Stimulated activated CD4-positive, alpha-beta T cell treated with anti-CD3 and anti-CD28 coated beads, TNF-alpha, amount 100 ng/mL, for 24 hours (primary cell): ENCODE measurements around the gene GFY.

ENCODE experiments used
- DNase-seq, 3 experiments: peaks; one replicate each; pipeline ENCODE4 v3.0.0-alpha.2; 2020; ENCODE audit warnings: low read depth in 3 of 3

Gene GFY

DNA sequence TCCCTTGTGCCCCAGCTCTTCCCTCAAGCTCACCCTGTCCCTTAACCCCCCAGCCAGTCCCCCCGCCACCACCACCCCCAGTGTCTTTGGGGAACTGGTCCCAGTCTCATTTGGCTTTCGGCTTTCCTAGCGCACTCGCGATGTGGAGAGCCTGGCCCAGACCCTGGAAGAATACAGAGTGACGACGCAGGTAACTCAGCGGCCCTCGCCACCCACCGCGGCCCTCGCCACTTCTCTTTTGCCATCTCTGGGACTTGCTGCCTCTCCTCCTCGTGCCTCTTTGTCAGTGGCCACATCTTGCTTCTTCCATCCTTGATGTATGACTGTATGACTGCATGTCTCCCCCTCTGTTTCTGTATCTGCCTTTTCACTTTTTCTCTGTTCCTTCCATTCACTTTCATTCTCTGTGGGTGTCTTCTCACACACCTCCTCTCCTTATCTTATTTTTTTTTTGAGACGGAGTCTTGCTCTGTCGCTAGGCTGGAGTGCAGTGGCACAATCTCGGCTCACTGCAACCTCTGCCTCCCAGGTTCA, 17.6 kb upstream of the GFY start:
- DNase-seq: no peak

DNA sequence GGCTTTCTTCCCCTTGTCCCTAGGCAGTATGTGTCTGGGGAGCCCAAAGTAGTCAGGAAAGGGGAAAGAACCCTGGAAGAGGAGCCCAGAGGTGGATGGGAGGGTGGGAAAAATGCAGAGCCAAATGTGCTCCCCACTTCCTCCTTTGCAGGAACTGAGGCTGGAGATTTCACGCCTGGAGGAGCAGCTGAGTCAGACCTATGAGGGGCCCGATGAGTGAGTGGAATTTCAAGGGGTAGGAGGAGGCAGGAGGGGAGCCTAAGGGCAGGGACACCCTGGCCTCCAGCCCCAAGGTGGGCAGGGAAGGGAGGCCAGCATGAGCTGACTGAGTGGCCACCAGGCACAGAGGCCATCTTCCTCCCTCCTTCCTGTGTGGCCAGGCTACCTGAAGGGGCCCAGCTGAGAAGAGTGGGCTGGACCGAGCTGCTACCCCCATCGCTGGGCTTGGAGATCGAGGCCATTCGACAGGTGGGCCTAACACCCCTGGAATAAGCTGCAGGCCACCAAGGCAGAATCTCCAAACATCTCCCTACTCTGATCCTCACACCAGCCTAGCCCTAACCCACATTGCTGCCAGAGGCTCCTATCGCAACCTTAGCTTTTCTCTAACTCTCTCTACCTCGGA, 16.3 kb upstream of the GFY start:
- no peak for DNase-seq

DNA sequence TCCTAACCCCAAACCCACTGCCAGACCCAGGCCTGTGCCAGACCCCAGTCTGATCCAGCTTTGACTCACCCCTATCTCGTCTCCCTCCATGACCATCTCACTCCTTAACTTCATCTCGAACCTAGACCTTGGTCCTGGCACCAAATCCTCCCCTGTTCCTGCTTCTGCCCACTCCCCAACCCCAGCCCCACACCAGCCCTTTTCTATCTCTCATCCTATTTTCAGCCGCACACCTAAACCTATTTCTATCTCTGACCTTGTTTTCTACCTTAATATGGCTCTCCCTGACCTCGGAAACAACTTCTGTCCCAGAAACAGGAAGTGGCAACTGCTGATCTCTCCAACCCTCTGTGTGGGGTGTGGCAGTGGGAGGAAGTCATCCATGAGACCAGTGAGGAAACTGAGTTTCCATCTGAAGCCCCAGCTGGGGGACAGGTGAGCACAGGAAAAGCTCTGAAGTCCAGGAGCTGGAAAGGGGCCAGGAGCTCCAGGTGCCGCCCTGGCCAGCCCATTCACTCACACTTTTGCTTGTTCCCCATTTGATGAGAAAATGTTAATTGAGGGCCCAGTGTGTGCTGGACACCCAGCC, 15.7 kb upstream of the GFY start:
- no peak for DNase-seq

DNA sequence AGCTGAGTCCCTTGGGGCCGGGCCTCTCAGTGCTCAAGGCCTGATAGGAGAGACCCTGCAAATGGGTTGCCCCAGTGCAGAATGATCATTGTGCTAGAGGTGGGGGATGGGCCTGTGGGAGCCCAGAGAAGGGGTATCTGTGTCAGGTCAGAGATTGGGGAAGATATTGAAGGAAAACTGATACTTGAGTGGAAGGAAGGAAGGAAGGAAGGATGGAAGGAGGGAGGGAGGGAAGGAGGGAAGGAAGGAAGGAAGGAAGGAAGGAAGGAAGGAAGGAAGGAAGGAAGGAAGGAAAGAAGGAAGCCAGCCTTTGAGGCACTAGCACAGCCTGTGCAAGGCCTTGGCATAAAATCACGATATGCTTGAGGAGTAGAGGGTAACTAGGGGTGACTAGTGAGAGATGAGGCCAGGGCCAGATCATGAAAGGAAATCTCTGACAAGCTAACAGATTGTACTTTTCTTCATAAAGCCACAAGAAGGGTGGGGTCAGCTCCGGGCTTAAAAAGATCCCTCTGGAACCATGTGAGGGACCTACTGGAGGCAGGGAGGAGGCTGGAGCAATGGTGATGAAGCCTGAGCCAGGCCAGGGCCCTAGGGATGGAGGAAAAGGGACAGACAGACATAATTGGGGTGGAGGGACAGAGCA, 13.4 kb upstream of the GFY start:
- no peak for DNase-seq

DNA sequence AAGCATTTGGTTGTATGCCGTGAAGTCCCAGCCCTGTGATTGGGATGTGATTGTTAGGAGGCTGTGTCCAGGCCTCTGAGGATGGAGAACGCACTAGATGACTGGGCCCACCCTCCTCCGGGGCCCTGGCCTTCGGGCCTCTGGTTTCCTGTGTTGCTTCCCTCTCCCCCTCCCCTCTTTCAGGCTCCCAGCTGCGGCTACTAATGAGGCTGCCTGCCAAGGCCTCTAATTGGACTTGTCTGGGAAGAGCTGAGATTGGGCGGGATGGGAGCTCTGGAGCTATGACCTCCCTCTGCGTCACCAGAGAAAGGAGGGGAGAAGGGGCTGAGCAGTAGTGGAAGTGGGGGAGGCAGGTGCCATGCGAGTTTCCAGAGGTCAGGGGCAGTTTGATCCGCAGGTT, 11.8 kb upstream of the GFY start:
- no peak for DNase-seq

DNA sequence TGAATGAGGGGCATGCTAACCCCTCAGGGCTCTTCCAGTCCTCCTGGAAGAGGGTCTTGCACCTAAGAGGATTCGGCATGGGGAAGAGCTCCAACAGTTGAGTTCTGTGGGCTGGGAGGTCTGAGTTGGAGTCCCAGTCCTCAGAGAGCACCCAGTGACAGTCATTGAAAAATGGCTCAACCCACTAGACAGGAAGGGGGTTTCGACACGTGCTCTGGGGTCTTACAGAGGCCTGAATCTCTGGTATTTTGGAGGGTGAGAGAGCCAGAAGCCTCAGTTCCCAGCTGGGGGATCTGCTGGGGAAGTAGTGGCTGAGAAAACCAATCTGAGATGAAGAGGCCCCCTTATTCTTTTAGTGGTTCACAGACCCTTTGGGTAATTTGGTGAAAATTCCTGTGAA, 10.9 kb upstream of the GFY start:
- DNase-seq: no peak

DNA sequence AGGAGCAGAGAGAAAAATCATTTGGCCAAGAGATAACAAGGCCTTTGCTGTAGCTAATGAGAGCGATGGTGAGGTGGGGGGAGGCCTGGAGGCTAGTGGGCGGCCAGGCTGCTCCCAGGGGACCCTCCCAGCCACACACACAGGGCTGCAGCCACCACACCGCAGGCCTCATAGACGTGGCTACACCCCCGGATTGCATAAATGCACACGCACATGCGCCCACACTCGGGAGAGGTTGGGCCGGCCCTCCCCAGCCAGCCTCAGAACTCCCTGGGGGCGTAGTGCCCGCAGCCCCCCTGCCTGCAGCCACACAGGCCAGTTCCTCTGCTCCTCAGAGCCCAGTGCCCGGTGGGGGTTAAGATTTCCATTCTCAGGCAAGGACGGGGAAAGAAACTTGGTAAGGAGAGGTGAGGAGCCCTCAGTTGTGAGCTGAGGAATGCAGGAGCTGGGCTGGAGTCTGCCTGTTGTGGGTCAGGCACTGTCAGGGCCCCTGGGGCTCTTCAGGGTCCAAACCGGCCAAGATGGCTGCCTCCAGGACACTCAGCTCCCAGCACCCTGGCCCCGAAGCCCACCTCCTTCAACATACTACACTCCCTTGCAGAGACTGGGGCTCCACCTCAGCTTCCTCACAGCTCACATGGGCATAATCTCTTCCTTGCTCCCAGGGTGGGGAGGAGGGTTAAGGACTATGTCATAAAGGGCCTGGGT, 9.9 kb upstream of the GFY start:
- no peak for DNase-seq

DNA sequence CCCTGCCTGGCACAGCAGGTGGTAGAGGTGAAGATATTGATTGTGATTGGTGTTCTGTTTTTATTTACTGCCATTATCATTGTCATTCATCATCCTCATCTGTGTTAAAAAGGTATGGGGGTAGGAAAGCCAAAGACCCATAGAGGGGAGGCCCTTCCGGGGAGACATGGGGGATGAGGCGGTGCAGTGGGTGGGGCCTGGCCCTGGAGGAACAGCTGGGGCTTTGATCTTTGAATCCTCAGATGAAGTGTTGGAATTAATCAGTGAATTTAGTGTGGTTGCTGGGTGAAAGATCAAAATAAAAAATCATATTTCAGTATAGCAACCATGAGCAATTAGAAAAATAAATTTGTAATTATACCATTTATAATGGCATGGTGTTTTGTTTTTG, 9.4 kb upstream of the GFY start:
- no peak for DNase-seq

DNA sequence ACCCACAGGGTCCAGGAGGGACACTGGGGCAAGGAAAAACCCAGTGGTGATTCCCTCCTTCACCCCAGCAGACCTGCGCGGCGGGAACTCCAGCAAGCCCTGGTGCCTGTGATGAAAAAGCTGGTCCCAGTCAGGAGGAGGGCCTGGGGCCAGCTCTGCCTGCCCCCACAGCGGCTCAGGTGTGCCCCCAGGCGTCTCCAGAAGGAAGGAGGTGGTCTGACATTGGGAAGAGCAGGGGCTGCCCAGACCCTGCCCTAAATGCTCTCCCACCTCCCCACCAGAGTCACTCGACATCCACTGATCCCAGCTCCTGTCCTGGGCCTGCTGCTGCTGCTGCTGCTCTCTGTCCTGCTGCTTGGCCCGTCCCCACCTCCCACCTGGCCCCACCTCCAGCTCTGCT, 8.1 kb upstream of the GFY start:
- no peak for DNase-seq

DNA sequence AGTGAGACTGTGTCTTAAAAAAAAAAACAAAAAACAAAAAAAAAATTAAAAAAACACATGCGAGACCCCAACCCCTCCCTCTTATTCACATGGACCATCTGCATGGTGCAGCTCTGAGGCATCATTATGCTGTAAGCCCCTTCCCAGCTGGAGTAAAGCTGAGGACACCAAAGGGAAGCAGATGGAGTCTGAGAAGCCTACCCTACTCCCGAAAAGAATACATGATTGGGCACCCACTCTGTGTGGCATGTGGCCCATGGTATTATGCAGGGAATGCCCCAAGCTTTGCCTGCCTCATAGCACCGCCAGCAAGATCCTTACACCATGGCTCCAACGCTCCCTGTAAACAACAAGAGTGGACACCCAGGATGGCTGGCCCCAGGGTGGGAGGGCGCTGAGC, 6.7 kb upstream of the GFY start:
- no peak for DNase-seq

DNA sequence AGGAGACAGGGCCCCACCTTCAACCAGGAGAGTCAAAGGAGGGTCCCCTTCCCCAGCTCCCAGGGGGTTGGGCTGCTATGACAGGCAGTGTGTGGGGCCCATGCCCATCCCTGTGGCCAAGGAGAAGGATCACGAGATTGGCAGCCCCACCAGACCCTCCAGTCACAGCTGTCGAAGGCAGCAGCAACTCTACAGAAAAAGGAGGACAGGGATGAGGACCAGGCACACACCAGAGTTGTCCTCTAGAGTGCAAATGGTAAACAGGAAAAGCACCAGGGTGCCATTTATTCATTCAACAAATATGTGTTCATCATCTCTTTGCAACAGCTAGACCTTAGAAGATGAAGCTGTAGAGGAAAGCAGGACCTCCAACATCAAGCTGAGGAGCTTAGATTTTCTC, 6.0 kb upstream of the GFY start:
- DNase-seq: no peak

DNA sequence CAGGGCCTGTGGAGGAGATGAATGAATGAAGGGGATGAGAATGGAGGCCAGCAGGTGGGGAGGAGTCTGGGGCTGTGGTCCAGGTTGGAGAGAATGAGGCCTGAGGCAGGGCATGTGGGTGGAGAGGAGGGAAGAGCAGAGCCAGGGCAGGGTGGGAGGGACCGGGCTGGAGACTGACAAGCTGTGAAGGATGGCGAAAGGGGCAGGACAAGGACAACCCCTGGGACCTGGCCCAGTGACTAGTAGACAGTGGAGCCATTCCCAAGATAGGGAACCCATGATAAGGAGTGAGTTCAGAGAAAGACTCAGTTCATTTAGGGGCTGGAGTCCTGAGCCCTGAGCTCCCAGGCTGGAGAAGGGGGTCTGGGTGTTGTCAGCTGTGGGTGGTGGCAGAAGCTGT, 5.0 kb upstream of the GFY start:
- no peak for DNase-seq

DNA sequence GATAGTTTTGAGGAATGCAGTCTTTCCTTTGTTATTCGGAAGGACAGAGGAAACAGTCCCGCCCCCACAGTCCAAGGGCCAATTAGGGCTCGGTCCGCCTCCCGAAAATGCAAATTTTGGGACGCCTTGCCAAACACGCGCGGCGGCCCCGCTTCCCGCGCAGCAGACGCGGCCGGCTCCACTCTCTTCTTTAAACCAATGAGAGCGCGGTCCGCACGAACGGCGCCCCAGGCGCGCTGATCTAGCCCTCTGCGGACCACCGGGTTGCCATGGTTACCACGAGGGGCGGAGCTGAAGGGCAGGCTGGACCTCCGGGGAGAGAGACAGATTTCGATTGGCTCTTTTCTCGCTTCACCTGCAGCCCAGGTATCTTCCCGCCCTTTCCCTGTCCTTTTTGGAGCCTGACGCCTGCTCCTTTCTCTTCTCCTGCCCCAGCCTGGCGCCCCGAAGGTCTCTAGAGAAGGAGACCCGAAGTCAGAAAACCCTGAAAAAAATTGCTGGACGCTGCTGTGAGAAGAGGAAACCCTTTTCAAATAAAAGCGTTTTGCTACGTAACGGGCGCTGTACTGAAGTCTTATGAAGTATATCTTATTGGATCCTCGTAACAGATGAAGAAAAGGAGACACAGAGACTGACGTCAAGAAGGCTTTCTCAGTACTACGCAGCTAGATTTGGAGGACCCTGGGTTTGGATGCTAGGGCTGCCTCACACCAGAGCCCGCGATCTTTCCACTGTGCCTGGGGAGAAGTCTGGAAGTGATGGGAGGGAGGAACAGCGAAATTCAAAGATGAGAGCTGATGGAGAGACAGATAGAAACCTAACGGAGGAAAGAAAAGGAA, 3.9 kb upstream of the GFY start:
- peak in 2 of 3 experiments; percentile 13 to 55 for DNase-seq

DNA sequence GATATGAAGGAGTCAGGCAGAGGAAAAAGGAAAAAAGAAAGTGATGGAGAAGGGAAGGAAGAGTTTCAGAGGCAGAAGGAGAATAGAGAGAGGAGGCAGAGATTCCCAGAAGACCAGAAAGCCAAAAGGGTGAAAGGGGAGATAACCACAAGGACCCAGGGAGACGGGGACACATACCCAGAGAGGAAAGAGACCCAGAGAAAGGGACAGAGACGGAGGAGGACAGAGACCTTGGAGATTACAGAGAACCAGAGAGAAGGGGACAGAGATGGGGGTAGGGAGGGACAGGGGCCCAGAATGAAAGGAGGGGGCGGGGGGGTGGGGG, 3.3 kb upstream of the GFY start:
- DNase-seq: no peak

DNA sequence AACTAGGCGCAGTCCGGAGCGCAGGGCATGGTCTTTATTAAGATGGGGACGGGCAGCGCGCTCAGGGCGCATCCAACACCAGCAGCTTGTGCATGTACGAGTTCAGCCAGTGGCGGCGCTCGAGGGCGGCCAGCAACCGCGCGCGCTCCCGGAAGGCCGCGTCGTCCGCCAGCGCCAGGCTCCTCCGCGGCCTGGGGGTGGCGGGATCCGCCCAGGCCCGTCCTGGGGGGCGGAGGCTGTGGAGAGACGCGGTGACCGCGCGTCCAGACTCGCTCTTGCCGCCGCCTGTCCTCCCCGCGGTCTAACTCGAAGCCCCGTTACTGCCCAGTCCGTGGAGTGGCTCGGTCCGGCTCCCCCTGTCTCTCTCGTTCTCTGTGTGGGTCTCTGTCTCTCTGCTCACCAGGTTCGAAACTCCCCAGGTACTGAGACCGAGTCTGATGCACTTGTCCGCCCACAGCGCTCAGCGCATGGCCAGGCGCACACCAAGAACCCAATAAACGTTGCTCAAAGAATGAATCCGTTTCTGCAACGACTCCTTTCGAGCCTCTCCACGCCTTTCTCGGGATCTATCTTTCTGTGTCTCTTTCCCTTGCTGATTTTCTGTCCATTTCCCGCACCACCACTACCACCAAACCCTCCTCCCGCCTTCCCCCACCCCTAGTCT, 2.6 kb upstream of the GFY start:
- DNase-seq: peak in 1 of 3 experiments; percentile 49

DNA sequence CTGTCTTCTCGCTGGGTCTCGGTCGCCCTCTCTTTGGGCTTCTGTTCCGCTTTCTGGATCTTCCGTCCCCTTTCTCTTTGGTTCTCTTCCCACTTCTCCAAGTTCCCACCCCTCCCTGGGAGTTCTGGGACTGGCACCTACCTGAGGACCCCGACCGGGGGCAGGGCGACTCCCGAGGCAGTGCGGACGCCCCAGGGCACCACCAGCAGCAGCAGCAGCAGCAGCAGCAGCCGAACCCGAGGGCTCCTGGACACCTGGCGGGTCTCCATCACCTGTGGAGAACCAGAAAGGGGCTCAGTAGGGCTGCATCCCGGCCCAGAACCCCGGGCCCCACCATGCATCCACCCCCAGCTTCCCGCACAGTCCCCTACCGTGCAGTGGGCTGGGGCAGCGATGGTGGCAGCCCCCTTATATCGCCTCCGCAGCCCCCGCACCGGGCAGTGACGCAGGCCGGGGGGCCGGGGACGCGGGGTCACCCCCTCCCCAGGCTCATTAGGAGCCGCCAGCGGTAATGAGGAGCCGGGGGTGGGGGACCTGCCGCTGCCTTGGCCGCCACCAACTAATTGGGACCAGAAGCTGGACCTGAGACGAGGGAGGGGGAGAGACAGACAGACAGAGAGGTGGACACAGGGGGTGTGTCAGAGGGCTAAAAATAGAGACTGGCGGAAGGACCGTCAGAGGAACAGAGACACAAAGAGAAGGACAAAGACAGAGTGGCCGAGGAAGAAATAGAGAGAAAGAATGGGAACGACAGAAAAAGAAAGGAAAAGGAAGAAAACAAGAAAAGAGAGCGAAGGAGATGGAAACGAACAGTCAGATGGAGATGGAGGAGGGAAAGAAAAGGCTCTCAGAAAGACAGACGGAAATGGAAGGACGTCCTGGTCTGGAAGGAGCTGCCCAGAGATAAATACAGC, 1.9 kb upstream of the GFY start, which contains the start of gene PTH2:
TSS of gene PTH2 (minus strand) at position 371 of the 914 bp plus-strand sequence. CDS start at position 269, 102 bp downstream.
- no peak for DNase-seq

DNA sequence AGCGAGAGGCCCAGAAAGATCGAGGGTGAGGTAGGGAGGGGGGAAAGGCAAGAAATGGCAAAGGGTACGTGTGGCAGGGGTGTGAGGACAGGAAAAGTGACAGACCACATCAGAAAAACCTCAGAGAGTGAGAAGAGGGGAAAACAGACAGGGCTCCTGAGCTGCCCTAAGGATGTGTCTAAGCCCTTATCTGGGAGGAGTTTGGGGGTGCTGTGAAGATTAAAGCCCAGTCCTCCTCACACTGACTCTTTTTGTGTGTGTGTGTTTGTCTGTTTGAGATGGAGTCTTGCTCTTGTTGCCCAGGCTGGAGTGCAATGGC, 1.2 kb upstream of the GFY start:
- no peak for DNase-seq

DNA sequence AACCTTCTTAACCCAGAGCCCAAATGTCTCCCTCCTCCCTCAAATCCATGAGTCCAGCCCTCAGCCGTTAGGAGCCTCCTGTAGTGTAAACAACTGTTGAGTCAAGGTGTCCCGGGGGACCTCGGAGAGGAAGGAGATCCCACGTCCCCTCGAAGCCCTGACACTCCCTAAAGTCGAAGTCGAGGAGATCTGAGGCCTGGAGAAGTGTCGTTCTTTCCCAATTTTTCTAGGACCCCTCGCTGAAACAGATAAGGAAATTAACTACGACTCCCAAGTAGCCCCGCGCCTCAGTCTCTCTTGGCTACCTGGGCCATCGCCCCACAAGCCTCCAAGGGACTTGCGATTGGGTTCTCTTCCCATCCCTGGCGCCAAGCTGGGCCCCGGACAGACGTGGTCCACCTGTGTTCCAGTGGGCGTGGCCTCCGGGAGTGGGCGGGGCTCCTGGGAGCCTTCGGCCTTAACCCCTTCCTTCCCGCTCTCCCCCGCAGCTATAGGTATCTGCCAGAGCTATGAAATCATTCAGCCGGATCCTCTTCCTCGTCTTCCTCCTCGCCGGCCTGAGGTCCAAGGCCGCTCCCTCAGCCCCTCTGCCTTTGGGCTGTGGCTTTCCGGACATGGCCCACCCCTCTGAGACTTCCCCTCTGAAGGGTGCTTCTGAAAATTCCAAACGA, 869 bp downstream of the GFY start:
- DNase-seq: peak in 1 of 3 experiments; percentile 46

DNA sequence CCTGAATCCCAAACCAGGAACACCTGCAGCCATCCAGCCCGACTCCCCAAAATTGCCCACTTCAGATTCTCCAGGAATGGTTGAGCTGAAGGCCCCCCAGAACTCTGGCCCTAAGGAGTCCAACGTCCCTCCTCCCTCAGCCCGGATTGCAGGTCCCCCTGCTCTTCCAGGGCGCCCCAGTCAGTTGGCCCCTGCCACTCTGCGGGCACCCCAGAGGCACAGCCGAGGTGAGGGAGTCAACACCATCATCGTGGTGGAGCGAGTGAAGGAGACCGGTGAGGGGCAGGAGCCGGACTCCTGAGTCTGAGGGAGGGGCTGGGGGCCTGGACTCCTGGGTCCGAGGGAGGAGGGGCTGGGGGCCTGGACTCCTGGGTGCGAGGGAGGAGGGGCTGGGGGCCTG, 2.2 kb downstream of the GFY start:
- DNase-seq: no peak
